CD4-positive, alpha-beta T cell treated with Interferon gamma for 1 hour (primary cell): Measurements from ENCODE around the gene CCL17.
"Not testable (repeated sequence)": the region's sequence is repeated elsewhere in the genome, so short reads cannot be mapped to it uniquely, and the experiment has no call there.

Experiments
- DNase-seq: peaks from one replicate; pipeline ENCODE4 v3.0.0-alpha.2; 2020

The CCL17 gene

DNA sequence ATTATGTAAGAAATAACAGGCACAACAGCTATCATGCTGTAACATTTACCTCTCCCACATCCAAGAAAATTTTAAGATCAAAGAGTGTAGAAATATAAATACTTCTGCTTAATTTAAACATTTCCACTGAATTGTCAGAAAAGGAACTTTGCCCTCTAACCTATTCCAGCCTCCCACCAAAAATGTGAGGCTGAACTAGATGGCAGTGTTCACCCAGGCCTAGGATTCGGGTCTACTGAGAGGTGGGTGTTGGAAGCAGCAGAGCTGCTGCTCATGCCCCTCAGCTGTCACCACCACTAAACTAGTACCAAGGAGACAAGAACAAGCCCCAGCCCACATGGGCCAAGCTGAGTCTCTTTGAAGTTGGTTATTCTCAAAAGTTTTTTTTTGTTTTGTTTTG, 31.3 kb downstream of the CCL17 start:
- DNase-seq: no peak

DNA sequence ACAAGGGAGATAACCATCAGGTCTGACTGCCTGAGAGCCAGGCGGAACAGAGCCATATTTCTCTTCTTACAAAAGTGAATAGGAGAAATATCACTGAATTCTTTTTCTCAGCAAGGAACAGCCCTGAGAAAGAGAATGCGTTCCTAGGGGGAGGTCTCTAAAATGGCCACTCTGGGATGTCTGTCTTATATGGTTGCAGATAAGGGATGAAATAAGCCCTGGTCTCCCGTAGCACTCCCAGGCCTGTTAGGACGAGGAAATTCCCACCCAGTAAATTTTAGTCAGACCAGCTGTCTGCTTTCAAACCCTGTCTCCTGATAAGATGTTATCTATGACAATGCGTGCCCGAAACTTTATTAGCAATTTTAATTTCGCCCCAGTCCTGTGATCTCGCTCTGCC, 35.4 kb downstream of the CCL17 start:
- not testable (repeated sequence) for DNase-seq

DNA sequence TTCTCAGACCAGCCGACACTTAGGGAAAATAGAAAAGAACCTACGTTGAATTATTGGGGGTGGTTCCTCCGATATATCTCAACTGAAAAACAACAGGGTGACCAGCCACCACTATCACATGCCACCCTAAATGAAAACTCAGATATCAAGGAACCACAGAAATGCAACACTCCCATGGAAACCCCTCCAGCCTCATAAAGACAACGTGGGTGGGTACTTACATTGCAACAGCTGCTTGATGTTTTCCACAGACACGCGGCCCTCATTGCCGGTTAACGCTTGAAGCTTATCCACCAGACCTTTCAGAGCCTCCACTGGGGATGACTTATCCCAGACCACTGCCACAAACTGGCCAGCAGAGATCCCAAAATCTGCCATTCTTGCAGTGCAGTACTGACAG, 36.0 kb downstream of the CCL17 start:
- not testable (repeated sequence) for DNase-seq

DNA sequence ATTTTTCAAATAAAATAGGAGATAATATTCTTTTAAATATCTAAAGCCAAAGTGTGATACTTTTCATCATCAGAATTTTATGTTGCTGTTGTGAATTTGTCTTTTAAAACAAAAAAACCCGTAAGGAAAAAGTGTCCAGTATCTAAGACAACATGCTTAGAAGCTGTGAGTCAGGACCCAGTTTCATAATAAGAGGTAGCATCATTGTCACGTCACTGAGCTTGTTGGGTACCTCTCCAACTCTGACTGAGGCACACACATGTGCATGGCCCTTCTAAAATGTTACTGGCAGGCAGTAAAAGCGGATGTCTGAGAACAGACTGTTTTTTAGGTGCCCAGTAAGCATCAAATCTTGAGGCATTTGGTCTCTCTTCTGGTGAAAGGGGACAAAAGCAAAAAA, 40.1 kb downstream of the CCL17 start:
- no peak for DNase-seq

DNA sequence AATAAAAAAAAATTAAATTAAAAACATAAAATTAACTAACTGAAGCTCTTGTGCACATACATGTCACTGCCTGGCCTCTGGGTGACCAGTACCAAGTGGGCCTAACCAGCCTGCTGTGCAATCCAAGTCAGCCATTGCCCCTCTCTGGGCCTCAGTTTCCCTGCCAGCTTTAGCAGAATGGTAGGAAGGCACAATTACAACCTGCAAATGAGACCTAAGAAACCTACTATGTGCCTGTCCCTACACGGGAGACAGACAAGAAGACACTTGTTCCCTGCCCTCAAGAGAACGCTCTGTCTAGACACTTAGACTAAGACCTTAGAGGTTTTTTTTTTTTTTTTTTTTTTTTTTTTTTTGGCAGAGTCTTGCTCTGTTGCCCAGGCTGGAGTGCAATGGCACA, 40.9 kb downstream of the CCL17 start:
- DNase-seq: no peak

DNA sequence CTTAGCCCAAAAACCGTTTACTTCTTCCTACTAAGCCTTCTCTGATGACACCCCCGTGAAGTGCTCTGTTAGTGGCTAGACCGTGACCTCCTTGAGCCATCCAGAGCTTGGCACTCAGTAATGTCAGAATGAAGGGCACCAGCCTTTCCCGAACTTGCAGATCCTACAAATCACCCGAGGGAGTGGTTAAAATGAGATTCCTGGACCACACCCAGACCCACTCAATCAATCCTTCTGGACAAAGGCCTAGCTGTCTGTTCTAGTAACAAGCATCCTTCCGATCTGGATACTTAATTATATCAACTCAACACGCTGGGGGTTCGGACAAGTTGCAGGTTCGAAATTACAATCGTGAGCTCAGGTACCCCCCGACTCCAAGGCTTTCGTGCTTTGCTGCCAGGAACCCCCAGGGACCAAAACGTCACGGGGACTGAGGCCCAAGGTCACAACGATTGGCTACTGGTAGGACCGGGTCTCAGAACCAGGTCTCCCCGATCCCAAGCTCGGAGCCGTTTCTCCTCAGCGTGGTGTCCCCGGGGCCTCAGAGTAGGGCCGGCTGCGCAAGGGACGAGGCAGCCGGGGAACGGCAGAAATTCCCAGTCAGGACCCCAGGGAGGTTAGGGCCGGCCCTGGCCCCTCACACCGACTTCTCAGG, 42.1 kb downstream of the CCL17 start:
- peak; percentile 37 for DNase-seq

DNA sequence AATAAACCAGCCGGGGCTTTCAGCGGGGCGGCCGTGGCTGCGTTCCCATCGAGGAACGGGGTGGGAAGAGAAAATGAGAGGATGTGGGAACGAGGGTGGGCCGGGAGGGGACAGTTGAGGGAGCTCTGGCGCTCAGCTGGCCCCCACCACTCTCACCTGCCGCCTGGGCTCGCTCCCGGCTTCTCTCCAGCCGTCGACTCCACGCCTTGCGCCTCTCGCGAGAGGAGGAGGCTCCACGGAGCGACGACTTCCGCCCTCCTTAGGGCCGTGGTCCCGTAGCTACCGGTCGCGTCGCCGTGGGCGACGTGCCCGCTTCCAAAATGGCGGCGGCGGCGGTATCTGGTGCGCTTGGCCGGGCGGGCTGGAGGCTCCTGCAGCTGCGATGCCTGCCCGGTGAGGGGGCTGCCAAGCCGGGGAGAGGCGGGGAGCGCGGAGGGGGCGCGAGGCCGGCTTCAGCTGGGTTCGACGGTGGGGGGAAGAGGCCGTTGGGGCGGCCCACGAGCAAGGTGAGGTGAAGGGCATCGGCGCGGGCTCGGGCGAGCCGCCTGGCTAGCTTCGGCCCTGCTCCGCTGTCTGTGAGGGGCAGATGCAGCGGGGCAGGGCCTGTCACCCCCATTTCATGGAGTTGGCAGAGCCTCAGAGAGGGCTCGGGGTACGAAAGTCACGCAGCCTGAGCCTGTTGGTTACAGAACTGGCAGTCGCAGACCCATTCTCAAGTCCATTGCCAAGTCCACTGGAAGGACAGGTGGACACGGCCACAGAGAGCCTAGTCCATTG, 42.8 kb downstream of the CCL17 start, which contains the start of the genes CIAPIN1 and COQ9:
TSS of gene CIAPIN1 (minus strand) at position 200 of the 777 bp plus-strand sequence. CDS start 6,457 bp downstream, outside the sequence.
TSS of gene COQ9 (plus strand) at position 294 of the 777 bp plus-strand sequence. CDS start at position 321, 27 bp downstream.
- DNase-seq: peak; percentile 93

DNA sequence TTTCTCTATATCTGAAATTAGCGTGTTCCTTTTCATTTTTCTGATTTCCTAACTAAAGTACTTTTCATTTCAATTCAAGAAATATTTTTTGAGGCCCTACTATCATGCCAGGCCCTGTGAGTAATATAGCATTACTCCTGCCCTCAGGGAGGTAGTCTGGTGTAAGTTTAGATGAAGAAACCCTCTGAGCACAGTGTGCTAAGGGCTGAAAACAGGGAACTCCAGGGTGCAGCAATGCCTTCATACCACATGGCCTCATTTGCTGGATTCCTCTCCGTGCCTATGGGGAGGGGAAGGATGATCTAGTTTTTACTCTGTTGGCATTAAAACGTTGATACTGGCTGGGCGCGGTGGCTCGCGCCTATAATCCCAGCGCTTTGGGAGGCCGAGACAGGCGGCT, 47.5 kb downstream of the CCL17 start:
- no peak for DNase-seq

DNA sequence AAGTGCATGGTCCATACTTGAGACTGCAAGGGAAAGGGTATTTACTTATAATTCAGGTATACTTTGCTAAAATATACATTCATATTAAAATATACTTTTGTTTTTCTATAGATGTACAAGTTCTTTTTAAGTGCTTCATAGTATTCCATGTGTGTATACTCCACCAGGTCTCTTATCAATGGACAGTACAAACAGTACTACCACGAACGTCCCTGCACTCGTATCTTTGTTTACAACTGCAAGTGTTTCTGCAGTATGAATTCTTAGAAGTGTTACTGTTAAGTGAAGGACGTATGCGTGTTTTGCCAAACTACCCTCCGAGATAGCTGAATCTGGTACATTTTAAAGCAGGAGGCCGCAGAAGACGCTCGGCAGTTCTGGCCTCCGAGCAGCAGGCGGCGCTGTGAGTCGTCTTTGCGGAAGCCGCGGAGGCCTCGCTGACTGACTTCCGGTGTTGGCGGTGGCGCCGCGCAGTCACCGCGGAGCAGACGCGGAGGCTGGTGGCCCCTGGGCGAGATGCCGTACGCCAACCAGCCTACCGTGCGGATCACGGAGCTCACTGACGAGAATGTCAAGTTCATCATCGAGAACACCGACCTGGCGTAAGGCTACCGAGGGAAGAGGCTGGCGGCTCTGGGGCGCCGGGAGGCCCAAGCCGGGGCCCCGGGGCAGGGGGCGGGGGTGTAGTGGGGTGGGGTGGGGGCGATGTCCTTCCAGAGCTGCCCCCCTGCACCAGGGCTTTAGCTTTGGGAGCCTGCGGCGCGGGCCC, 57.8 kb downstream of the CCL17 start, which contains the start of gene POLR2C:
TSS of gene POLR2C (plus strand) at position 471 of the 769 bp plus-strand sequence. CDS start at position 517, 46 bp downstream.
- peak; percentile 87 for DNase-seq

DNA sequence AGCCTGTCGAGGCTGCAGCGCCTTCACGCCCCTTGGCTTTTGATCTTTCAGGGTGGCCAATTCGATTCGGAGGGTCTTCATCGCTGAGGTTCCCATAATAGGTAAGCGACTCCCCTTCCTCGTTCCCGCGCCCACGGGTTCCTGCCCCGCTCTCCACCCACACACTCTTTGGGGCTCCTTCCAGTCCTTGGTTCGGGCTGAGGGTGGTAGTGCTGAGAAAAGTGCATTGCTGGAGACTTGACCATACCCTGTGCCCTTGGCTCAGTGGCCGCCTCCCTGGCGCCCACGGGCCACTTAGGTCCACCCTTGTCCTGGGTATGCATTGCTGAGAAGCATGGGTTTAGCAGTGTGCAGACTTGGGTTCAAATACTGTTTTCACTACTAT, 58.4 kb downstream of the CCL17 start:
- no peak for DNase-seq

DNA sequence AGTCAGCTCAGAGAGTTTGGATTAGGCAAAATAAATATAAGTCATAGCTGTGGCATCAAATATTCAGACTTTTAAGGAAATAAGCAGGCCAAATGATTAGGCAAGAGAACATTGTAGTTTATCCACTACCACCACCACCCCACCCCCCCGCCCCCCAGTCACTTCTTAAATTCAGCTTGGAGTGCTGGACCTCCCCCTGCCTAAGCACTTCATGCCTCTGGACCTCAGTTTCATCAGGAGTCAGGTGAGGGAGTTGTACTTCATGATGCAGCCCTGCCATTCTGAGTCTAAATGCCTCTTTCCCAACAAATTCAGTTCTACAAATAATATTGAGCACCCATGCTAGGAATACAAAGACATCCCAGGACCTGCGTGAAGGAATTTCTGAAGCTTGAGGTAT, 60.0 kb downstream of the CCL17 start:
- DNase-seq: no peak
